CD8-positive, alpha-beta memory T cell (primary cell): ENCODE results near the gene HSD17B8. TPM values are rescaled to one million over a fixed set of nuclear protein-coding genes. Genes with fewer than 3 reads are reported as not detected.

Experiments
- CTCF ChIA-PET: fragments of 350-600 bp; sonication (Branson Sonifier 250); formaldehyde crosslinking; loops from one replicate; lab custom pipeline; 2021; ENCODE audit warnings: antibody characterized with exemption; lab: Charles Lee
- POLR2A ChIA-PET: fragments of 350-600 bp; sonication (Branson Sonifier 250); formaldehyde crosslinking; loops from one replicate; lab custom pipeline; 2021; ENCODE audit warnings: antibody characterized with exemption; lab: Charles Lee
- DNase-seq, 5 donors: peaks; one replicate each; pipeline versions ENCODE4 v3.0.0 to v3.0.0-alpha.2; 2020 to 2022; ENCODE audit warnings: mixed read lengths in 1 of 5
- H3K27ac ChIP-seq: one replicate; pipeline ENCODE4 v1.7.0; 2013; ENCODE audit warnings: low read depth, mild to moderate bottlenecking, low read length, moderate library complexity
- H3K27me3 ChIP-seq: 2 replicates; pipeline ENCODE4 v1.7.0; 2013; ENCODE audit warnings: low read length, mild to moderate bottlenecking; ENCODE audit not compliant: insufficient read depth, poor library complexity, severe bottlenecking
- H3K36me3 ChIP-seq: 2 replicates; pipeline ENCODE4 v1.7.0; 2013; ENCODE audit warnings: mild to moderate bottlenecking, low read length, moderate library complexity; ENCODE audit not compliant: insufficient read depth
- H3K4me1 ChIP-seq: 2 replicates; pipeline ENCODE4 v1.7.0; 2013; ENCODE audit warnings: mild to moderate bottlenecking, low read length, moderate library complexity; ENCODE audit not compliant: insufficient read depth
- H3K4me3 ChIP-seq: 2 replicates; pipeline ENCODE4 v1.7.0; 2013; ENCODE audit warnings: mild to moderate bottlenecking, low read length
- H3K9me3 ChIP-seq: 2 replicates; pipeline ENCODE4 v1.7.0; 2013; ENCODE audit warnings: mild to moderate bottlenecking, low read length
- H3K27ac Mint-ChIP-seq, 8 donors: one replicate each; pipeline ENCODE4 v1.8.0; 2020 to 2021; ENCODE audit warnings: mixed read lengths in 8 of 8, mild to moderate bottlenecking in 6 of 8, inconsistent platforms in 3 of 8, moderate library complexity in 3 of 8
- H3K27me3 Mint-ChIP-seq, 2 donors: one replicate each; pipeline ENCODE4 v1.8.0; 2020 to 2021; ENCODE audit warnings: mixed read lengths in 2 of 2, mild to moderate bottlenecking in 1 of 2, moderate library complexity in 1 of 2
- H3K36me3 Mint-ChIP-seq, 3 donors: one replicate each; pipeline ENCODE4 v1.8.0; 2020 to 2021; ENCODE audit warnings: mixed read lengths in 3 of 3, inconsistent platforms in 1 of 3, mild to moderate bottlenecking in 1 of 3
- H3K4me1 Mint-ChIP-seq, 3 donors: one replicate each; pipeline ENCODE4 v1.8.0; 2020 to 2021; ENCODE audit warnings: mixed read lengths in 3 of 3, inconsistent platforms in 1 of 3, mild to moderate bottlenecking in 1 of 3
- H3K4me3 Mint-ChIP-seq, 7 donors: one replicate each; pipeline ENCODE4 v1.8.0; 2020 to 2021; ENCODE audit warnings: mixed read lengths in 7 of 7, mild to moderate bottlenecking in 6 of 7, moderate library complexity in 4 of 7, inconsistent platforms in 2 of 7
- H3K9me3 Mint-ChIP-seq, 5 donors: one replicate each; pipeline ENCODE4 v1.8.0; 2020 to 2022; ENCODE audit warnings: mixed read lengths in 5 of 5, mild to moderate bottlenecking in 3 of 5, moderate library complexity in 2 of 5, inconsistent platforms in 1 of 5
- polyA plus RNA-seq: library from polyadenylated mRNA; unstranded; fragments of 300-500 nt; fragmentation: Illumina TruSeq; gene quantifications from one replicate; pipeline ENCODE4 v1.2.3, GENCODE V29; 2021
- total RNA-seq, 2 experiments: library from RNA; stranded (reverse); gene quantifications; one replicate each; pipeline ENCODE4 v1.2.3, GENCODE V29; 2021

HSD17B8 gene
- total and polyA plus RNA-seq, 3 experiments from 2014 or later = 21.3 to 50.7 (median 23.5) TPM

DNA sequence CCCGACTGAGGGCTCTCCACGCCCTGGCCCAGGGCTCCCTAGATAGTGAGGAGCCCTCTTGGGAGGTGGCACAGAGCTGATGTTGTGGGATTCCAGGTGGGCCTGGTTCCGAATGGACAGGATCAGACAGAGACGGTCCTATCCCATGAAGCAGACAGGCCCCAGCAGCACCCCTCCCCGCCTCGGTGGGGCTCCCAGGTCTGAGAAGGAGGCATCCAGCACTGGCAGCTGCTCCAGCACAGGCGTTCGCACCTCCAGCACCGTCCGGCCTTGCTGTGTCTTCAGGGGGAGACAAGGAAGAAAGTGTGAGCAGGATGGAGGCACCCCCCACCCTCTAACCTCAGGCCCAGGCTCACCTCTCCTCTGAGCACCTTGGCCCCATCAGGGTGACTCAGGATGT lies 40.9 kb upstream of the HSD17B8 start:
- CTCF ChIA-PET = interaction anchor here (2.4 to 9.7 kb wide), 2 partner anchors 36 to 86 kb away, joined by 8 to 101 read pairs; partner anchors contain the start of genes RXRB and SLC39A7
- no peaks in the 10 kb centered on the region for H3K36me3 Mint-ChIP-seq
- H3K4me3 Mint-ChIP-seq = no peak overlapping the region
- no peak for DNase-seq
- Histone ChIP-seq H3K36me3 (no peaks in the 10 kb centered on the region), H3K4me1 (peaks cover 11% of the 10 kb centered on the region), H3K27ac (no peak overlapping the region), H3K27me3 (peaks cover 3% of the 10 kb centered on the region), H3K9me3 (no peaks in the 10 kb centered on the region), H3K4me3 (no peak overlapping the region)
- H3K9me3 Mint-ChIP-seq = no peaks in the 10 kb centered on the region
- H3K27me3 Mint-ChIP-seq = peaks cover 3 to 17% of the 10 kb centered on the region in 2 donors
- H3K4me1 Mint-ChIP-seq = peaks cover 8 to 11% (median 11%) of the 10 kb centered on the region in 3 donors
- POLR2A ChIA-PET = interaction anchor here (0.8 kb wide), 1 partner anchor 32 kb away, joined by 3 read pairs; no protein-coding TSS in a partner anchor
- peak overlapping the region in 1 of 8 donors; percentile 61 for H3K27ac Mint-ChIP-seq

DNA sequence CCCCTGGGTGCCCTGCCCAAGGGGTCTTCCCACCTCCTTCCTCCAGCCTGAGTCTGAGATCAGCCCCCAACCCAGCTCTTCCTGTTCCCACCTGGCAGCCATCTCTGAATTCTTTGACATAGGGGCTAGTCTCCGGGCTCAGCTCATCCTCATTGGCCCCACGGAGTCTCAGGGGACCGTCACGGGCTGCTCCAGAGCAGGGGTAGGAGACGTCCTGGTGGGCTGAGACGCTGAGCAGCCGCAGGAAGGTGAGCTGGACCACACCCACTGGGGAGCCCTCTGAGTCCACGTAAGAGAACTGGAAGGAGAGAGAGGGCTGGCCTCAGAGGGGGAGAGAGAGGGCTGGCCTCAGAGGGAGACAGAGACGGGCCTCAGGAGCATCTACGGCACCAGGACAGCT lies 40.3 kb upstream of the HSD17B8 start:
- POLR2A ChIA-PET = interaction anchor here (0.8 kb wide), 1 partner anchor 31 kb away, joined by 3 read pairs; no protein-coding TSS in a partner anchor

DNA sequence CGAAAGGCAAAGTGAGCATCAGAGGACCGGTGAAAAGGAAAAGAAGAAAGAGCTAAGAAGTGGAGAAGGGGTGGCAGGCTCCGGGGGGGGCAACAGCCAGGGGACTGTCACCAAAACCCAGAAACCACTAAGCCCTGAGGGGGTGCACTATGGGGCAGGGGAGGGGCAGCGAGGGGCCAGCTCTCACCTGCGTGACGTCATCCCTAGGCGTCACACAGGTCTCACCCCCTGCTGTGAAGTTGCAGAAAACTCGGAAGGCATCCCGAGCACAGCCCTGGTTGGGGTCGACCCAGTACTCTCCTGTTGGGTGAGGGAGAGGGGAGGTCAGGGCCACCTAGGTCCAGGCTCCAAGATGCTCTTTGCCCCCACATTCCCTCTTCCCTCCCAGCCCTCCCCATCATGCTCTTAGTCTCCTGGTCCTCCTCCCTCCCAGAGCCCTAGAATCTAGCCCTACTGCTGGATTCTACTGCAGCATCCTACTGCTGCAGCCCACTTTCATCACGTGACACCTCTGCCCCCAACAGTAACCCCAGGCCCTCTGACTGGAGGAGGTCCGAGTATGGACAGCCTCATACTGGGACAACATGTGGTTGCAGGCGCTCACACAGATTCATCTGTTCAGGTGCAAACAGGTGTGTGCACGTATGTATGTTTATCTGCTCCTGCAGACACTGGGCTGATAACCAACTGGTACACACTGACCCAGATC lies 39.6 kb upstream of the HSD17B8 start:
- no peaks in the 10 kb centered on the region for H3K9me3 Mint-ChIP-seq
- H3K36me3 Mint-ChIP-seq = no peaks in the 10 kb centered on the region
- no peak for DNase-seq
- H3K27ac ChIP-seq = no peak overlapping the region
- H3K27me3 ChIP-seq = peaks cover 3% of the 10 kb centered on the region
- no peak overlapping the region for H3K27ac Mint-ChIP-seq
- H3K4me1 Mint-ChIP-seq = peaks cover 8 to 11% (median 11%) of the 10 kb centered on the region in 3 donors
- H3K27me3 Mint-ChIP-seq = peaks cover 6 to 17% of the 10 kb centered on the region in 2 donors
- ChIA-PET POLR2A (no interaction called here), CTCF (interaction anchor here (9.7 kb wide), 1 partner anchor 85 kb away, joined by 101 read pairs; no protein-coding TSS in a partner anchor)
- H3K4me1 ChIP-seq = peaks cover 11% of the 10 kb centered on the region
- no peak overlapping the region for H3K4me3 Mint-ChIP-seq
- H3K9me3 ChIP-seq = no peaks in the 10 kb centered on the region
- H3K4me3 ChIP-seq = no peak overlapping the region
- no peaks in the 10 kb centered on the region for H3K36me3 ChIP-seq

More for the DNA sequence above, 40.3 kb upstream of the HSD17B8 start:
- H3K36me3 ChIP-seq = no peaks in the 10 kb centered on the region
- peaks cover 8 to 11% (median 11%) of the 10 kb centered on the region in 3 donors for H3K4me1 Mint-ChIP-seq
- peak overlapping the region in 1 of 7 donors; percentile 27 for H3K4me3 Mint-ChIP-seq
- H3K27ac Mint-ChIP-seq = peak overlapping the region in 1 of 8 donors; percentile 43
- H3K27me3 ChIP-seq = peaks cover 3% of the 10 kb centered on the region
- H3K4me1 ChIP-seq = peaks cover 11% of the 10 kb centered on the region
- H3K9me3 Mint-ChIP-seq = no peaks in the 10 kb centered on the region
- DNase-seq = no peak
- no peaks in the 10 kb centered on the region for H3K36me3 Mint-ChIP-seq
- CTCF ChIA-PET = interaction anchor here (9.7 kb wide), 1 partner anchor 86 kb away, joined by 101 read pairs; no protein-coding TSS in a partner anchor
- peaks cover 5 to 17% of the 10 kb centered on the region in 2 donors for H3K27me3 Mint-ChIP-seq
- H3K4me3 ChIP-seq = no peak overlapping the region
- H3K27ac ChIP-seq = no peak overlapping the region
- no peaks in the 10 kb centered on the region for H3K9me3 ChIP-seq

DNA sequence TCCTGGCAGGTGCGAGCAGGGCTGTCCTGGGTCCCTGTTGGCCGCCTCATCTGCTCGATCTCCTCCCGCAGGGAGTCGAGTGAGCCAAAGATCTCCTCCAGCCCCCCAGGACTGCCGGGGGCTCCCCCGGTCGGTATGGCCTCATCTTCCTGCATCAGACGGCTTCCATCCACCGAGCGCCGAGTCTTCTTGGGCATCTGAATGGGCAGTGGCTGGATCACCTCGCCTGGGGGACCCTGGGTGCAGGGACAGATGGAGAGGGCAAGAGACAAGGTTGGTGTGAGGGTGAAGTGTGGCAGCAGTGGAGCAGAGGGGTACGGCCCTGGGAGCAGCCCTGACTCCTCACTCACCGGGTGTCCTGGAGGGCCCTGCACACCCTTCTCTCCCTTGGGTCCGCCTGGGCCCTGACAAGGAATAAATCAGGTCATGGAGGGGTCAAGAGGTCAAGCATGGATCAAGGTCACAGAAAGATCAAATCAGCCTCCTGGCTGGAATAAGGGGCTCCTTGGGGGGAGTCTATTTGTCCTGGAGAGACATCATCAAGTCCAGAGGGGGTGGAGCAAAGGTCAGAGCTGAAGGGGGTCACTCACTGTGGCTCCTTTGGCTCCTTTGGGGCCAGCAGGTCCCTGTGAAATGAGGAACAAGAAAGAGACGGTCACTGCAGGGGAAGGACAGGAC lies 38.7 kb upstream of the HSD17B8 start:
- no peaks in the 10 kb centered on the region for H3K9me3 Mint-ChIP-seq
- Histone ChIP-seq H3K36me3 (no peaks in the 10 kb centered on the region), H3K9me3 (no peaks in the 10 kb centered on the region), H3K4me3 (no peak overlapping the region), H3K27me3 (peaks cover 3% of the 10 kb centered on the region), H3K4me1 (peaks cover 11% of the 10 kb centered on the region), H3K27ac (no peak overlapping the region)
- H3K4me1 Mint-ChIP-seq = peaks cover 8 to 11% (median 11%) of the 10 kb centered on the region in 3 donors
- CTCF ChIA-PET = interaction anchor here (9.7 kb wide), 1 partner anchor 84 kb away, joined by 101 read pairs; no protein-coding TSS in a partner anchor
- no peak overlapping the region for H3K27ac Mint-ChIP-seq
- H3K4me3 Mint-ChIP-seq = no peak overlapping the region
- no peak for DNase-seq
- peaks cover 6 to 17% of the 10 kb centered on the region in 2 donors for H3K27me3 Mint-ChIP-seq
- no peaks in the 10 kb centered on the region for H3K36me3 Mint-ChIP-seq
- POLR2A ChIA-PET = no interaction called here

DNA sequence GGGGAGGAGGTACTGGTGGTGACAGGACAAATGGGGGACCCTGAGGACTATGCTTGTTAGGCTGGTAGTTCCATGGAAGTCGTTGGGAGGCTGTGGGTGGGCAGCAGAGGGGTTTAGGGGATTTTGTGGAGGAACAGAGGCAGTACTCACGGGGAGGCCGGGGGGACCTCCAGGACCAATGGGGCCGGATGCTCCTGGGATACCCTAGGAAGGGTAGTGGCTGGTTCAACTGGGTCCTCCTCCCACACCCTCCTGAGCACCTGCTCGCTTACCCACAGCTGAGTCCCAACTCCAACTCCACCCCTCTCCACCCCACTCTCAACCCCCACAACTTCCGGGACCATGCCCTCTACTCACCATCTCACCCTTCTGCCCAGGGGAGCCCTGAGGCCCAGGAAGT lies 38.1 kb upstream of the HSD17B8 start:
- Histone ChIP-seq H3K36me3 (no peaks in the 10 kb centered on the region), H3K4me3 (no peak overlapping the region), H3K27me3 (peaks cover 3% of the 10 kb centered on the region), H3K9me3 (no peaks in the 10 kb centered on the region), H3K4me1 (peaks cover 6% of the 10 kb centered on the region), H3K27ac (no peak overlapping the region)
- peaks cover 6 to 17% of the 10 kb centered on the region in 2 donors for H3K27me3 Mint-ChIP-seq
- H3K4me1 Mint-ChIP-seq = peaks cover 5 to 9% (median 6%) of the 10 kb centered on the region in 3 donors
- no peak overlapping the region for H3K4me3 Mint-ChIP-seq
- CTCF ChIA-PET = no interaction called here
- peak overlapping the region in 1 of 8 donors; percentile 14 for H3K27ac Mint-ChIP-seq
- H3K36me3 Mint-ChIP-seq = no peaks in the 10 kb centered on the region
- POLR2A ChIA-PET = no interaction called here
- H3K9me3 Mint-ChIP-seq = no peaks in the 10 kb centered on the region
- DNase-seq = no peak

DNA sequence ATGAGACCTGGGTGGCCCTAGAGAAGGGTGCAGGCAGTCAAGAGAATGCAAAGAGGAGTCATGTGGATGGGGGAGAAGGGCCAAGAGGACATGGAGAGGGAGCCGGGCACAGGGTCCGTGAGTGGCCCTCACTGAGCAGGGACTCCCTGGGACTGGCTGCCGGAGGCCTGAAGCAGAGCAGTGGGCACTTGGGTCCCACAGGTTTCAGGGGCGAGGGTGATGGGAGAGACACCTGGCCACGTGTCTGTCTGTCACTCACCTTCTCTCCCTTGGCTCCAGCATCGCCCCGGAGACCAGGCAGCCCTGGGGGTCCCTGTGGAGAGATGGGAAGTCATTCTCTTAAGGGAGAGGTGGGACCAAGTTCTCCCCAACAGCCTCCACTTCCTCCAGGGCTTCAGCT lies 37.6 kb upstream of the HSD17B8 start:
- Mint-ChIP-seq H3K27me3 (peaks cover 5 to 17% of the 10 kb centered on the region in 2 donors), H3K4me3 (no peak overlapping the region), H3K4me1 (peaks cover 2 to 4% (median 2%) of the 10 kb centered on the region in 3 donors), H3K9me3 (no peaks in the 10 kb centered on the region), H3K27ac (peak overlapping the region in 1 of 8 donors; percentile 14), H3K36me3 (no peaks in the 10 kb centered on the region)
- H3K4me1 ChIP-seq = peaks cover 3% of the 10 kb centered on the region
- H3K9me3 ChIP-seq = no peaks in the 10 kb centered on the region
- H3K27me3 ChIP-seq = peaks cover 3% of the 10 kb centered on the region
- DNase-seq = no peak
- H3K4me3 ChIP-seq = no peak overlapping the region
- POLR2A ChIA-PET = no interaction called here
- CTCF ChIA-PET = no interaction called here
- no peak overlapping the region for H3K27ac ChIP-seq
- H3K36me3 ChIP-seq = no peaks in the 10 kb centered on the region

DNA sequence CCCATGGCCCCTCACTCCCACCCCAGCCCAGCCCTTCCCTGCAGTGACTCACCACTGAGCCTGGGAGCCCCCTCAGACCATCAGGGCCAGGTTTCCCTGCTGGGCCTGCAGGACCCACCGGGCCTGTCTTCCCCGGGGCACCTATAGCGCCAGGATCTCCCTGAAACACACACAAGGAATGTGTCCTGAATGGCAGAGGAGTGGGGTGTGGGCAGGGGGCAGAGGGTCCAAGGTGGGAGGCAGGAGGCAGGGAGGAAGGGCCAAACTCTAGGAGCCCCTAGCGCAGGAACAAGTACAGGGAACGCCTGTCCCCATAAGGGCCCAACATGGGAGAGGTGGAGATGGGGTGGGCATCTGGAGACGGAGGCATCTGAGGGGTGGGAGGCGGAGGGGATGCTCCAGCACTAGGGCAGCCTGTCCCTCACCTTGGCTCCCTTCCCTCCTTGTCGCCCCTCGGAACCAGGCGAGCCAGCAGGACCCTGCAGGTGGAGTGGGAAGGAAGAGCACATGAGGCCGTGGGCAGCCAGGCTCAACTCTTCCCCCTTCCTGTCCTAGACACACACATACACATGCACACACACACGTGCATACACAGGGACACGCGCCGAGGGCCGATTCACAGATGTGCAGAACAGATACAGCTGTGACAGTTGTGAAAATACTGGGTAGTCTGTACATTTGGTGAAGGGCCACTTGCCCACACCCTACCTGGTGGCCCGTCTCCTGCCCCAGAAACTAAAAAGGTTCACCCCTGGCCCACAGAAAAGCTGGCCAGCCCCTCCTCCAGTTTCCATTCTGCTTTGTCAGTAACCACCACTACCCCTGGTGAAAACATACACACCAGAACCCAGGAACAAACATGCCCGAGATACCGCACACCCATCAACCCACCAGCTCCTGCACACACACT lies 36.8 kb upstream of the HSD17B8 start:
- no peak overlapping the region for H3K4me3 Mint-ChIP-seq
- CTCF ChIA-PET = interaction anchor here (0.9 kb wide), 1 partner anchor 80 kb away, joined by 4 read pairs; no protein-coding TSS in a partner anchor
- Histone ChIP-seq H3K4me3 (no peak overlapping the region), H3K36me3 (no peaks in the 10 kb centered on the region), H3K27ac (no peak overlapping the region), H3K4me1 (no peaks in the 10 kb centered on the region), H3K9me3 (no peaks in the 10 kb centered on the region), H3K27me3 (peaks cover 3% of the 10 kb centered on the region)
- H3K36me3 Mint-ChIP-seq = no peaks in the 10 kb centered on the region
- no peak for DNase-seq
- POLR2A ChIA-PET = no interaction called here
- no peaks in the 10 kb centered on the region for H3K9me3 Mint-ChIP-seq
- peaks cover 5 to 19% of the 10 kb centered on the region in 2 donors for H3K27me3 Mint-ChIP-seq
- H3K27ac Mint-ChIP-seq = no peak overlapping the region
- no peaks in the 10 kb centered on the region for H3K4me1 Mint-ChIP-seq
